WTC11 (cell line): Measurements from ENCODE around the gene SORCS2. TPM values are rescaled to one million over a fixed set of nuclear protein-coding genes. Genes with fewer than 3 reads are reported as not detected.

Experiments
- ATAC-seq: fragments of 200-7000 bp; cut with Tn5 transposase; 2 replicates; pipeline ENCODE4 v1.10.0; 2021; ENCODE audit warnings: mild to moderate bottlenecking, moderate library complexity
- CTCF ChIA-PET: fragments of 300-600 bp; sonication (Branson Sonifier 250); formaldehyde crosslinking; loops from one replicate; lab custom pipeline; 2021; ENCODE audit warnings: antibody characterized with exemption; lab: Charles Lee
- POLR2A ChIA-PET: fragments of 350-600 bp; sonication (Branson Sonifier 250); formaldehyde crosslinking; loops from one replicate; lab custom pipeline; 2021; ENCODE audit warnings: antibody characterized with exemption; lab: Charles Lee
- DNase-seq: peaks from one replicate; pipeline ENCODE4 v3.0.0; 2021; ENCODE audit warnings: low spot score
- H3K27ac Mint-ChIP-seq: 2 replicates; pipeline ENCODE4 v1.8.0; 2021; ENCODE audit warnings: mixed read lengths
- H3K27me3 Mint-ChIP-seq: 2 replicates; pipeline ENCODE4 v1.8.0; 2021; ENCODE audit warnings: low read depth, mild to moderate bottlenecking, moderate library complexity, mixed read lengths
- H3K36me3 Mint-ChIP-seq: 2 replicates; pipeline ENCODE4 v1.8.0; 2021; ENCODE audit warnings: mixed read lengths
- H3K4me1 Mint-ChIP-seq: 2 replicates; pipeline ENCODE4 v1.8.0; 2022; ENCODE audit warnings: mixed read lengths
- H3K4me3 Mint-ChIP-seq: 2 replicates; pipeline ENCODE4 v1.8.0; 2021; ENCODE audit warnings: mild to moderate bottlenecking, moderate library complexity, mixed read lengths
- H3K9me3 Mint-ChIP-seq: 2 replicates; pipeline ENCODE4 v1.8.0; 2021; ENCODE audit warnings: mixed read lengths
- ATF1 ChIP-seq: sonication (generic); formaldehyde crosslinking; IDR thresholded peaks from 2 replicates; pipeline ENCODE4 v1.8.1; 2023; ENCODE audit warnings: mild to moderate bottlenecking, moderate library complexity, missing genetic modification reagents
- CREM ChIP-seq: sonication (generic); formaldehyde crosslinking; IDR thresholded peaks from 2 replicates; pipeline ENCODE4 v1.8.1; 2022; ENCODE audit warnings: mild to moderate bottlenecking, missing genetic modification reagents, moderate library complexity
- FOXJ3 ChIP-seq: sonication (generic); formaldehyde crosslinking; IDR thresholded peaks from 2 replicates; pipeline ENCODE4 v1.9.0; 2021; ENCODE audit warnings: missing genetic modification reagents, mild to moderate bottlenecking, borderline replicate concordance
- GTF2I ChIP-seq: fragments of 250-450 bp; sonication (Bioruptor Pico); conservative IDR thresholded peaks from 2 replicates; pipeline ENCODE4 v1.4.0; 2021; ENCODE audit warnings: mild to moderate bottlenecking
- OVOL2 ChIP-seq: fragments of 250-450 bp; sonication (Bioruptor Pico); IDR thresholded peaks from 2 replicates; pipeline ENCODE4 v1.9.0; 2021; ENCODE audit warnings: mild to moderate bottlenecking, borderline replicate concordance
- SOX15 ChIP-seq: fragments of 250-450 bp; sonication (Bioruptor Pico); IDR thresholded peaks from 2 replicates; pipeline ENCODE4 v1.9.0; 2021; ENCODE audit warnings: mild to moderate bottlenecking
- TCF7 ChIP-seq: sonication (generic); formaldehyde crosslinking; IDR thresholded peaks from 2 replicates; pipeline ENCODE4 v1.8.0; 2022; ENCODE audit warnings: mild to moderate bottlenecking, low read depth, missing genetic modification reagents, moderate library complexity
- ZNF263 ChIP-seq: sonication (generic); formaldehyde crosslinking; IDR thresholded peaks from 2 replicates; pipeline ENCODE4 v1.8.1; 2022; ENCODE audit warnings: low read depth, mild to moderate bottlenecking, moderate library complexity, missing genetic modification reagents
- ZNF671 ChIP-seq: fragments of 250-450 bp; sonication (Bioruptor Pico); IDR thresholded peaks from 2 replicates; pipeline ENCODE4 v1.8.0; 2021; ENCODE audit warnings: mild to moderate bottlenecking
- total RNA-seq: library from RNA; stranded (reverse); gene quantifications from 3 replicates; pipeline ENCODE4 v1.2.3, GENCODE V29; 2021
- TF ChIP-seq, protein P1 (sequence below): fragments of 250-450 bp; sonication (Bioruptor Pico); IDR thresholded peaks from 2 replicates; pipeline ENCODE4 v1.9.0; 2021; ENCODE audit warnings: mild to moderate bottlenecking
- TF ChIP-seq, protein P2 (sequence below): sonication (generic); formaldehyde crosslinking; IDR thresholded peaks from 2 replicates; pipeline ENCODE4 v1.8.1; 2022; ENCODE audit warnings: low read depth, missing genetic modification reagents, borderline replicate concordance
- TF ChIP-seq, protein P3 (sequence below): sonication (generic); formaldehyde crosslinking; IDR thresholded peaks from 2 replicates; pipeline ENCODE4 v1.8.1; 2022; ENCODE audit warnings: low read depth, mild to moderate bottlenecking, moderate library complexity, missing genetic modification reagents, borderline replicate concordance
- TF ChIP-seq, protein P4 (sequence below): sonication (generic); formaldehyde crosslinking; IDR thresholded peaks from 2 replicates; pipeline ENCODE4 v1.8.1; 2022; ENCODE audit warnings: mild to moderate bottlenecking, moderate library complexity, missing genetic modification reagents

SORCS2 gene
- total RNA-seq, 1 experiment from 2014 or later = 6.6 TPM

DNA sequence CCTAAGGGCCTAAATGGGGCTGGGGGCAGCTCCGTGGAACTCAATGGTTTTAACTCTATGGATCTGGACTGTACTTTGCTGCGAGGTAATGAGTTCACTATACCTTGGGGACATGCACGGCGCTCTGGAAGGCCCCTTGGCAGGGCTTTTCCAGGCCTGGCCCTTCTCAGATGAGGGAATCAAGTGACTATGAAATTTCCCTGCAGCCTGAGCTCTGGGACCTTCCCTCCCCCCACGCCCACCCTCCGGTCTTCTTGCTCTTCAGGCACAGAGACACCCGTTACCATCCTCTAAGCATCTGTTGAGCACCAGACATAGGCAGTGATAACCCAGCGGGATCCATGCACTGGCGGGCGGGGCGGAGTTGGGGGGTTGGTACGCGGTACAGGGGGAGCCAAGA is 133.2 kb downstream of the SORCS2 start:
- no peak overlapping the region for H3K27ac Mint-ChIP-seq
- DNase-seq (no peak), ATAC-seq (no peak)
- no peak for TF ChIP-seq ATF1 (CRISPR knock-in tag)
- TF ChIP-seq, protein P1, sequence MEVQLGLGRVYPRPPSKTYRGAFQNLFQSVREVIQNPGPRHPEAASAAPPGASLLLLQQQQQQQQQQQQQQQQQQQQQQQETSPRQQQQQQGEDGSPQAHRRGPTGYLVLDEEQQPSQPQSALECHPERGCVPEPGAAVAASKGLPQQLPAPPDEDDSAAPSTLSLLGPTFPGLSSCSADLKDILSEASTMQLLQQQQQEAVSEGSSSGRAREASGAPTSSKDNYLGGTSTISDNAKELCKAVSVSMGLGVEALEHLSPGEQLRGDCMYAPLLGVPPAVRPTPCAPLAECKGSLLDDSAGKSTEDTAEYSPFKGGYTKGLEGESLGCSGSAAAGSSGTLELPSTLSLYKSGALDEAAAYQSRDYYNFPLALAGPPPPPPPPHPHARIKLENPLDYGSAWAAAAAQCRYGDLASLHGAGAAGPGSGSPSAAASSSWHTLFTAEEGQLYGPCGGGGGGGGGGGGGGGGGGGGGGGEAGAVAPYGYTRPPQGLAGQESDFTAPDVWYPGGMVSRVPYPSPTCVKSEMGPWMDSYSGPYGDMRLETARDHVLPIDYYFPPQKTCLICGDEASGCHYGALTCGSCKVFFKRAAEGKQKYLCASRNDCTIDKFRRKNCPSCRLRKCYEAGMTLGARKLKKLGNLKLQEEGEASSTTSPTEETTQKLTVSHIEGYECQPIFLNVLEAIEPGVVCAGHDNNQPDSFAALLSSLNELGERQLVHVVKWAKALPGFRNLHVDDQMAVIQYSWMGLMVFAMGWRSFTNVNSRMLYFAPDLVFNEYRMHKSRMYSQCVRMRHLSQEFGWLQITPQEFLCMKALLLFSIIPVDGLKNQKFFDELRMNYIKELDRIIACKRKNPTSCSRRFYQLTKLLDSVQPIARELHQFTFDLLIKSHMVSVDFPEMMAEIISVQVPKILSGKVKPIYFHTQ = no peak
- TF ChIP-seq, protein P2, sequence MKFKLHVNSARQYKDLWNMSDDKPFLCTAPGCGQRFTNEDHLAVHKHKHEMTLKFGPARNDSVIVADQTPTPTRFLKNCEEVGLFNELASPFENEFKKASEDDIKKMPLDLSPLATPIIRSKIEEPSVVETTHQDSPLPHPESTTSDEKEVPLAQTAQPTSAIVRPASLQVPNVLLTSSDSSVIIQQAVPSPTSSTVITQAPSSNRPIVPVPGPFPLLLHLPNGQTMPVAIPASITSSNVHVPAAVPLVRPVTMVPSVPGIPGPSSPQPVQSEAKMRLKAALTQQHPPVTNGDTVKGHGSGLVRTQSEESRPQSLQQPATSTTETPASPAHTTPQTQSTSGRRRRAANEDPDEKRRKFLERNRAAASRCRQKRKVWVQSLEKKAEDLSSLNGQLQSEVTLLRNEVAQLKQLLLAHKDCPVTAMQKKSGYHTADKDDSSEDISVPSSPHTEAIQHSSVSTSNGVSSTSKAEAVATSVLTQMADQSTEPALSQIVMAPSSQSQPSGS (CRISPR knock-in tag) = no peak
- no peak for TF ChIP-seq CREM (CRISPR knock-in tag)
- TF ChIP-seq, protein P3, sequence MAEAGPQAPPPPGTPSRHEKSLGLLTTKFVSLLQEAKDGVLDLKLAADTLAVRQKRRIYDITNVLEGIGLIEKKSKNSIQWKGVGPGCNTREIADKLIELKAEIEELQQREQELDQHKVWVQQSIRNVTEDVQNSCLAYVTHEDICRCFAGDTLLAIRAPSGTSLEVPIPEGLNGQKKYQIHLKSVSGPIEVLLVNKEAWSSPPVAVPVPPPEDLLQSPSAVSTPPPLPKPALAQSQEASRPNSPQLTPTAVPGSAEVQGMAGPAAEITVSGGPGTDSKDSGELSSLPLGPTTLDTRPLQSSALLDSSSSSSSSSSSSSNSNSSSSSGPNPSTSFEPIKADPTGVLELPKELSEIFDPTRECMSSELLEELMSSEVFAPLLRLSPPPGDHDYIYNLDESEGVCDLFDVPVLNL (CRISPR knock-in tag) = no peak
- TF ChIP-seq FOXJ3 (CRISPR knock-in tag) = no peak
- H3K27me3 Mint-ChIP-seq = no peaks in the 10 kb centered on the region
- no peaks in the 10 kb centered on the region for H3K9me3 Mint-ChIP-seq
- H3K4me3 Mint-ChIP-seq = no peak overlapping the region
- peaks cover 9% of the 10 kb centered on the region for H3K4me1 Mint-ChIP-seq
- POLR2A ChIA-PET = no interaction called here
- CTCF ChIA-PET = interaction anchor here (1.2 to 1.9 kb wide), 3 partner anchors 10 to 325 kb away, joined by 3 to 7 read pairs (median 4); no protein-coding TSS in a partner anchor
- no peaks in the 10 kb centered on the region for H3K36me3 Mint-ChIP-seq

DNA sequence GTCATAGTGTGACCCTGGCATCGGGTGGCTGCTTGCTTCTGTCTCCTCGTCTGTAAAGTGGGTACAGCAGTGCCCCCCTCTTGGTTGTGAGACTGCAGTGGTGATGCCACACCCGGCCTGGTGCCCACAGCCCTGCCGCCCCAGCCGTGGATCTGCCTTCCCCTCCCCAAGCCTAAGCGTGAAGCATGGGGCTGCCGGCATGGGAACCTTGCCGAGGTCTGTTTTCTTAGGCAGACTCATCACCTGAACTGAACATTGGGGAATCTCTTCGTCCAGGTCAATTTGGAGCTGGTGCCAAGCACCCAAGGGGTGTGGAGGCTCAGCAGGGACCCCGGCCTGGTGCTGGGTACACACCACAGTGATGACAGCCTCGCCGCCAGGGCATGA is 134.0 kb downstream of the SORCS2 start:
- POLR2A ChIA-PET = no interaction called here
- H3K36me3 Mint-ChIP-seq = no peaks in the 10 kb centered on the region
- CTCF ChIA-PET = interaction anchor here (1.4 kb wide), 1 partner anchor 10 kb away, joined by 7 read pairs; no protein-coding TSS in a partner anchor
- H3K4me1 Mint-ChIP-seq = peaks cover 9% of the 10 kb centered on the region
- H3K27ac Mint-ChIP-seq = no peak overlapping the region
- H3K27me3 Mint-ChIP-seq = no peaks in the 10 kb centered on the region
- TF ChIP-seq TCF7 (CRISPR knock-in tag) = no peak
- TF ChIP-seq, protein P3 (CRISPR knock-in tag) = no peak
- TF ChIP-seq, protein P4, sequence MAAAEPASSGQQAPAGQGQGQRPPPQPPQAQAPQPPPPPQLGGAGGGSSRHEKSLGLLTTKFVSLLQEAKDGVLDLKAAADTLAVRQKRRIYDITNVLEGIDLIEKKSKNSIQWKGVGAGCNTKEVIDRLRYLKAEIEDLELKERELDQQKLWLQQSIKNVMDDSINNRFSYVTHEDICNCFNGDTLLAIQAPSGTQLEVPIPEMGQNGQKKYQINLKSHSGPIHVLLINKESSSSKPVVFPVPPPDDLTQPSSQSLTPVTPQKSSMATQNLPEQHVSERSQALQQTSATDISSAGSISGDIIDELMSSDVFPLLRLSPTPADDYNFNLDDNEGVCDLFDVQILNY = no peak
- TF ChIP-seq ZNF671 (CRISPR knock-in tag) = no peak
- no peak for TF ChIP-seq SOX15 (CRISPR knock-in tag)
- no peak for TF ChIP-seq OVOL2
- no peak for TF ChIP-seq ZNF263 (CRISPR knock-in tag)
- TF ChIP-seq, protein P2 (CRISPR knock-in tag) = no peak
- no peak for TF ChIP-seq GTF2I
- ATAC-seq = no peak
- no peaks in the 10 kb centered on the region for H3K9me3 Mint-ChIP-seq
- DNase-seq = no peak
- H3K4me3 Mint-ChIP-seq = no peak overlapping the region
